ENCODE results near the gene TBX4. TPM values are rescaled to one million over a fixed set of nuclear protein-coding genes. Genes with fewer than 3 reads are reported as not detected.
A peak's percentile ranks its signal among the peaks of the same experiment; 100 is the strongest.

The TBX4 gene
- total RNA-seq (2014; rRNA removed; shearing (Covaris generic)), result 0.10 and 1.0 TPM in 2 replicates

- DNase-seq (ENCODE audit: low spot score), result no peak
Observed at GRCh38 chr17:61452301-61453290, at the start of gene TBX4. TBX4 (plus strand) TSS chr17:61452422; CDS start chr17:61456491, 4,069 bp downstream.

GRCh38 chr17:61402978-61403800, 49.0 kb upstream of the TBX4 start:
- no peak for DNase-seq (ENCODE audit: low spot score)

GRCh38 chr17:61403801-61404662, 48.2 kb upstream of the TBX4 start:
- DNase-seq (ENCODE audit: low spot score), result no peak

GRCh38 chr17:61404663-61404912, 47.6 kb upstream of the TBX4 start:
- DNase-seq (ENCODE audit: low spot score), result no peak

GRCh38 chr17:61404913-61405685, 47.1 kb upstream of the TBX4 start:
- DNase-seq (ENCODE audit: low spot score), result no peak

GRCh38 chr17:61405686-61406536, 46.3 kb upstream of the TBX4 start:
- no peak for DNase-seq (ENCODE audit: low spot score)

GRCh38 chr17:61406537-61406845, 45.7 kb upstream of the TBX4 start:
- DNase-seq (ENCODE audit: low spot score), result no peak

- DNase-seq (ENCODE audit: low spot score), result no peak
Observed at GRCh38 chr17:61406971-61407911, 45.0 kb upstream of the TBX4 start.

- no peak for DNase-seq (ENCODE audit: low spot score)
Observed at GRCh38 chr17:61408151-61409041, 43.8 kb upstream of the TBX4 start.

- peak; percentile 33 for DNase-seq (ENCODE audit: low spot score)
Observed at GRCh38 chr17:61409301-61410112, 42.7 kb upstream of the TBX4 start.

- DNase-seq (ENCODE audit: low spot score), result no peak
Observed at GRCh38 chr17:61410141-61411010, 41.8 kb upstream of the TBX4 start.

GRCh38 chr17:61411011-61411260, 41.3 kb upstream of the TBX4 start:
- DNase-seq (ENCODE audit: low spot score), result no peak

- DNase-seq (ENCODE audit: low spot score), result no peak
Observed at GRCh38 chr17:61411261-61412142, 40.7 kb upstream of the TBX4 start.

GRCh38 chr17:61412143-61412859, 39.9 kb upstream of the TBX4 start:
- DNase-seq (ENCODE audit: low spot score), result peak; percentile 50
